Measurements from ENCODE around the gene ZFP28. TPM values are rescaled to one million over a fixed set of nuclear protein-coding genes. Genes with fewer than 3 reads are reported as not detected.
A peak's percentile ranks its signal among the peaks of the same experiment; 100 is the strongest.

ZFP28 gene
- total and polyA plus RNA-seq, 2 of the 8 experiments (the other 6 are each of a cell fraction or from before 2014, with no cell fraction given): 1.6 to 4.5 TPM

- Histone ChIP-seq H3K27ac (ENCODE audit: low read depth, low read length) (no peak overlapping the region), H2AK5ac (ENCODE audit: low read depth, low read length) (no peak overlapping the region), H3K9ac (replicated peaks in 1 of 4; ENCODE audit: extremely low read depth in 1 of 4, low read depth in 3 of 4, low read length in 3 of 4) (no peak overlapping the region), H3K23ac (ENCODE audit: insufficient read length) (no peak overlapping the region), H2BK15ac (ENCODE audit: low read length) (no peak overlapping the region), H3K27me3 (replicated peaks in 1 of 4; ENCODE audit: control insufficient read depth in 3 of 4, extremely low read depth in 1 of 4, insufficient read depth in 3 of 4, low read length in 3 of 4) (no peaks in the 10 kb centered on the region), H3K79me1 (ENCODE audit: low read depth, low read length) (no peaks in the 10 kb centered on the region; the same call in 1 of the 2 replicates), H3K18ac (ENCODE audit: extremely low read depth, low read length) (no peak overlapping the region), H4K8ac (ENCODE audit: extremely low read depth, insufficient read depth, low read length) (no peak overlapping the region), H3K4me1 (replicated peaks in 1 of 4; ENCODE audit: control insufficient read depth in 3 of 4, insufficient read depth in 4 of 4, low read length in 3 of 4) (no peaks in the 10 kb centered on the region), H3K4ac (replicated peaks; ENCODE audit: insufficient read length, low read depth, low read length) (no peak overlapping the region), H3K36me3 (ENCODE audit: control insufficient read depth in 2 of 4, insufficient read depth in 4 of 4, low read length in 3 of 4) (peaks cover 7 to 36% (median 23%) of the 10 kb centered on the region in 4 experiments; a peak in 6 of 8 replicates), H3K79me2 (ENCODE audit: control insufficient read depth in 1 of 2, insufficient read depth in 2 of 2, low read length in 2 of 2) (no peaks in the 10 kb centered on the region), H3K9me3 (ENCODE audit: insufficient read depth in 2 of 2, low read depth in 1 of 2, low read length in 1 of 2) (peaks cover 37 to 43% of the 10 kb centered on the region in 2 experiments), H2BK120ac (replicated peaks; ENCODE audit: low read depth, low read length) (no peak overlapping the region), H4K5ac (ENCODE audit: insufficient read length, low read depth, low read length) (no peak overlapping the region), H3K23me2 (ENCODE audit: low read depth, low read length) (no peaks in the 10 kb centered on the region), H2BK12ac (ENCODE audit: low read depth, low read length) (no peak overlapping the region), H2BK5ac (ENCODE audit: low read depth, low read length) (no peak overlapping the region), H3K14ac (ENCODE audit: insufficient read length) (no peak overlapping the region), H3K4me2 (ENCODE audit: insufficient read depth in 1 of 2, low read depth in 2 of 2, low read length in 2 of 2) (no peak overlapping the region), H3K4me3 (ENCODE audit: extremely low read depth in 1 of 4, insufficient read depth in 2 of 4, low read depth in 3 of 4, low read length in 4 of 4) (no peak overlapping the region), H4K20me1 (replicated peaks in 1 of 2; ENCODE audit: control insufficient read depth in 1 of 2, insufficient read depth in 2 of 2, low read length in 2 of 2) (no peaks in the 10 kb centered on the region), H3K56ac (replicated peaks; ENCODE audit: insufficient read length, low read depth, low read length) (no peak overlapping the region), H2AFZ (ENCODE audit: low read length) (no peak overlapping the region), H2BK20ac (ENCODE audit: low read length) (no peak overlapping the region), H4K91ac (replicated peaks; ENCODE audit: insufficient read length, low read length) (no peak overlapping the region)
- ChIA-PET CTCF (ENCODE audit: partially characterized antibody) (interaction anchor here (1.0 kb wide), 1 partner anchor 488 kb away, joined by 3 read pairs; no protein-coding TSS in a partner anchor), POLR2A (ENCODE audit: partially characterized antibody) (interaction anchor here (0.8 to 1.4 kb wide), 2 partner anchors 9 to 14 kb away, joined by 3 read pairs; no protein-coding TSS in a partner anchor)
- DNase-seq (ENCODE audit: low read depth in 1 of 2, low spot score in 2 of 2) (no peak), FAIRE-seq (no peak)
- WGBS, 2 experiments (ENCODE audit: extremely low coverage in 1 of 2, insufficient coverage in 1 of 2, insufficient read length in 1 of 2, insufficient replicate concordance in 2 of 2, low coverage in 1 of 2, low lambda C conversion rate in 2 of 2, missing lambda C conversion rate in 1 of 2): 69% methylated on average over 6 of the region's 6 CpGs; no CpG with 5 or more reads in 1 of the 2 experiments
- TF ChIP-seq ZNF274 (IDR thresholded peaks at IDR 0.05; ENCODE audit: borderline replicate concordance, extremely low read depth, low read length): peak; percentile 64; the same call in 1 of the 2 replicates
- no peak for TF ChIP-seq POU5F1 (IDR thresholded peaks at IDR 0.05; ENCODE audit: low read depth, low read length)
- TF ChIP-seq EGR1 (IDR thresholded peaks at IDR 0.05; ENCODE audit: borderline replicate concordance, low read depth, low read length): no peak
Measured at GRCh38 chr19:56554272-56554869, 15.6 kb downstream of the ZFP28 start.
